Neural progenitor cell (in vitro differentiated cells): ENCODE results near the gene FKBP1A. TPM values are rescaled to one million over a fixed set of nuclear protein-coding genes. Genes with fewer than 3 reads are reported as not detected.

Source experiments
- DNase-seq: peaks from one replicate; pipeline ENCODE4 v3.0.0-alpha.2; 2016; ENCODE audit warnings: low spot score
- H2AFZ ChIP-seq: fragments of 200-600 bp; sonication (generic); replicated peaks from 2 replicates; pipeline ENCODE4 v1.6.1; 2016; ENCODE audit warnings: antibody characterized with exemption
- H3F3A ChIP-seq: fragments of 200-600 bp; sonication (generic); 2 replicates; pipeline ENCODE4 v1.6.1; 2016; ENCODE audit warnings: antibody characterized with exemption, low read depth
- H3K27ac ChIP-seq: fragments of 200-600 bp; sonication (generic); 2 replicates; pipeline ENCODE4 v1.5.1; 2016; ENCODE audit warnings: mild to moderate bottlenecking
- H3K27me3 ChIP-seq: fragments of 200-600 bp; sonication (generic); 2 replicates; pipeline ENCODE4 v1.6.1; 2016; ENCODE audit warnings: mild to moderate bottlenecking, moderate library complexity
- H3K36me3 ChIP-seq: fragments of 200-600 bp; sonication (generic); 2 replicates; pipeline ENCODE4 v1.5.1; 2016
- H3K4me1 ChIP-seq: fragments of 200-600 bp; sonication (generic); 2 replicates; pipeline ENCODE4 v1.6.1; 2016; ENCODE audit warnings: mixed run types
- H3K4me2 ChIP-seq: fragments of 200-600 bp; sonication (generic); 2 replicates; pipeline ENCODE4 v1.6.1; 2016
- H3K4me3 ChIP-seq: fragments of 200-600 bp; sonication (generic); 2 replicates; pipeline ENCODE4 v1.5.1; 2016
- H3K79me2 ChIP-seq: fragments of 200-600 bp; sonication (generic); 2 replicates; pipeline ENCODE4 v1.6.1; 2016; ENCODE audit warnings: low read depth
- H3K9ac ChIP-seq: fragments of 200-600 bp; sonication (generic); 2 replicates; pipeline ENCODE4 v1.6.1; 2016
- H3K9me3 ChIP-seq: fragments of 200-600 bp; sonication (generic); 2 replicates; pipeline ENCODE4 v1.5.1; 2016; ENCODE audit warnings: low read depth
- H4K20me1 ChIP-seq: fragments of 200-600 bp; sonication (generic); 2 replicates; pipeline ENCODE4 v1.6.1; 2016; ENCODE audit warnings: low read depth
- H3K27ac Mint-ChIP-seq: 3 replicates; pipeline ENCODE4 v1.8.0; 2021; ENCODE audit warnings: mixed read lengths
- H3K27me3 Mint-ChIP-seq: 2 replicates; pipeline ENCODE4 v1.8.0; 2022; ENCODE audit warnings: low read depth, mild to moderate bottlenecking, inconsistent platforms, moderate library complexity, mixed read lengths; ENCODE audit not compliant: insufficient read depth
- H3K36me3 Mint-ChIP-seq: 3 replicates; pipeline ENCODE4 v1.8.0; 2021; ENCODE audit warnings: mixed read lengths
- H3K4me1 Mint-ChIP-seq: 3 replicates; pipeline ENCODE4 v1.8.0; 2021; ENCODE audit warnings: mixed read lengths
- H3K4me3 Mint-ChIP-seq: 3 replicates; pipeline ENCODE4 v1.8.0; 2021; ENCODE audit warnings: mild to moderate bottlenecking, moderate library complexity, mixed read lengths
- H3K9me3 Mint-ChIP-seq: 3 replicates; pipeline ENCODE4 v1.8.0; 2020; ENCODE audit warnings: mixed read lengths
- EZH2 ChIP-seq: fragments of 200-600 bp; sonication (generic); IDR thresholded peaks from 2 replicates; pipeline ENCODE4 v1.6.1; 2017; ENCODE audit warnings: antibody characterized with exemption, mild to moderate bottlenecking, moderate library complexity
- EZH2phosphoT487 ChIP-seq: fragments of 200-600 bp; sonication (generic); IDR thresholded peaks from 2 replicates; pipeline ENCODE4 v1.6.1; 2017; ENCODE audit warnings: antibody characterized with exemption
- total RNA-seq: library from RNA; depleted of rRNA; stranded (reverse); fragments of >200 nt; gene quantifications from 2 replicates; pipeline ENCODE4 v1.2.3, GENCODE V29; 2015; ENCODE audit warnings: low replicate concordance
- TF ChIP-seq, protein P1 (sequence below): fragments of 200-600 bp; sonication (generic); IDR thresholded peaks from 2 replicates; pipeline ENCODE4 v1.5.1; 2017; ENCODE audit warnings: antibody characterized with exemption, mild to moderate bottlenecking

FKBP1A gene
- total RNA-seq, 1 donor from 2014 or later: 128 TPM

DNA sequence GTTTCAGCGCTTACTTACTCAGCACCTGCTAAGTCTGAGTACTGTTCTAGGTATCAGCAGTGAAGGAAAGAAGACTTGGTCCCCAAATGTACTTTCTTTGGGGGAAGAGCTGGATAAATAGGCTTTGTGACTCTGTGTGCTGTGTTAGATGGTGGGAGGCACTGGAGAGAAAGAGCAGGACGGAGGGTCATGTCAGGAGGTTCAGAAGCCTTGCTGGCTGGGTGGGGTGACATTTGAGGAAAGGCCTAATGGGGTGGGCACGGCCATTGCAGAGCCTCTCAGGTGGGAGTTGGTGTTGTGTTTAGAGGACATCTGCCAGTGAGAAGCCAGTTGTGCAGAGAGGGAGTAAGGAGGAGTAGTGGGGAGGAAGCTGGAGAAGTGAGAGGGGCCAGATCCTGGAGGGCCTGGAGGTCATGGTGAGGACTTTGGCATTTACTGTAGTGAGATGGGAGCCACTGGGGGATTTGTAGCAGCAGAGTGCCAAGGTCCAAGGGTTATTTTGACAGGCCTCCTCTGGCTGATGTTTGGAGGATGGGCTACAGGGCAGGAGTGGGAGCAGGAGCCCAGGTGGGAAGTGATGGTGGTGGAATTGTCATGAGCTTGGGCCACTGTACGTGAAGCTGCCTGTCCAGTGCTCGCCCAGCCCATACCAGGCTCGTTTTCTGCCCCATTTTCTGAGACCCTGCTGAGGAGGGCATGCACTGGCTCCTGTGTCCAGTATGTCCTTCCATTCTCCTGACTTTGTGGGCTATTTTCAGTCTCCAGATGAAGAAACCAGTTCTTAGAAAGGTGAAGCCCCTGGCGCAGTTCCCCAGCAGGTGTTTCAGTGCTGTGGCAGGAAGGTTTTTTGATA lies 64.8 kb downstream of the FKBP1A start:
- H3K4me1 ChIP-seq: peaks cover 4% of the 10 kb centered on the region

DNA sequence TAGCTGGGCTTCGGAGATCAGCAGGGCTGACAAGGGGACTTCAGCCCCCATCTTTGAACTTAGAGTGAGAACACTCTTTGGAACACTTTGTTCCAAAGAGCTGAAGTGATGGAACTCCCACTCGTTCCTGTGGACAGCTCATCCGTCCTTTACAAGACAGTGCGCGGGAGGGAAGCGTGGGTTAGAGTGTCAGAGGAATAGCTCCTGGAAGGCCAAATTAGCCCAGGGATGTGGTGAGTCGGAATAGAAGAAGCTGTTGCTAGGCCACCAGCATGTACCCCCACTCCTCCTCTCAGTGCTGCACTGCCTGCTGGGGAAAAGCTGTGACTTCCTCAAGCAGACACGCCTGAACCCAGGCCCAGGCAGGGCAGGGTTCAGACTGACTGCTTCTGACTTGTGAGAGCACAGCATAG lies 65.6 kb downstream of the FKBP1A start:
- Histone ChIP-seq H3K27me3 (no peaks in the 10 kb centered on the region), H3K4me1 (peaks cover 4% of the 10 kb centered on the region), H3K4me3 (no peak overlapping the region), H3K9me3 (no peaks in the 10 kb centered on the region), H3F3A (no peaks in the 10 kb centered on the region), H2AFZ (no peak overlapping the region), H3K36me3 (no peaks in the 10 kb centered on the region), H3K27ac (no peak overlapping the region), H3K4me2 (no peak overlapping the region), H3K9ac (no peak overlapping the region), H4K20me1 (peaks cover 49% of the 10 kb centered on the region), H3K79me2 (peaks cover 67% of the 10 kb centered on the region)
- Mint-ChIP-seq H3K27ac (peak overlapping the region; percentile 57), H3K36me3 (peaks cover 4% of the 10 kb centered on the region), H3K9me3 (no peaks in the 10 kb centered on the region), H3K4me3 (peak overlapping the region; percentile 71), H3K4me1 (peaks cover 16% of the 10 kb centered on the region), H3K27me3 (no peaks in the 10 kb centered on the region)
- DNase-seq: no peak
- TF ChIP-seq, protein P1, sequence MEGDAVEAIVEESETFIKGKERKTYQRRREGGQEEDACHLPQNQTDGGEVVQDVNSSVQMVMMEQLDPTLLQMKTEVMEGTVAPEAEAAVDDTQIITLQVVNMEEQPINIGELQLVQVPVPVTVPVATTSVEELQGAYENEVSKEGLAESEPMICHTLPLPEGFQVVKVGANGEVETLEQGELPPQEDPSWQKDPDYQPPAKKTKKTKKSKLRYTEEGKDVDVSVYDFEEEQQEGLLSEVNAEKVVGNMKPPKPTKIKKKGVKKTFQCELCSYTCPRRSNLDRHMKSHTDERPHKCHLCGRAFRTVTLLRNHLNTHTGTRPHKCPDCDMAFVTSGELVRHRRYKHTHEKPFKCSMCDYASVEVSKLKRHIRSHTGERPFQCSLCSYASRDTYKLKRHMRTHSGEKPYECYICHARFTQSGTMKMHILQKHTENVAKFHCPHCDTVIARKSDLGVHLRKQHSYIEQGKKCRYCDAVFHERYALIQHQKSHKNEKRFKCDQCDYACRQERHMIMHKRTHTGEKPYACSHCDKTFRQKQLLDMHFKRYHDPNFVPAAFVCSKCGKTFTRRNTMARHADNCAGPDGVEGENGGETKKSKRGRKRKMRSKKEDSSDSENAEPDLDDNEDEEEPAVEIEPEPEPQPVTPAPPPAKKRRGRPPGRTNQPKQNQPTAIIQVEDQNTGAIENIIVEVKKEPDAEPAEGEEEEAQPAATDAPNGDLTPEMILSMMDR: no peak
- no peak for TF ChIP-seq EZH2
- TF ChIP-seq EZH2phosphoT487: no peak

More for the DNA sequence above, 64.8 kb downstream of the FKBP1A start:
- no peak for DNase-seq
- no peaks in the 10 kb centered on the region for H3F3A ChIP-seq
- Mint-ChIP-seq H3K36me3 (peaks cover 8% of the 10 kb centered on the region), H3K4me3 (no peak overlapping the region), H3K27ac (no peak overlapping the region), H3K4me1 (peaks cover 16% of the 10 kb centered on the region), H3K27me3 (no peaks in the 10 kb centered on the region), H3K9me3 (no peaks in the 10 kb centered on the region)
- H3K4me2 ChIP-seq: no peak overlapping the region
- H3K27me3 ChIP-seq: no peaks in the 10 kb centered on the region
- no peak overlapping the region for H3K4me3 ChIP-seq
- H3K36me3 ChIP-seq: no peaks in the 10 kb centered on the region
- H4K20me1 ChIP-seq: peaks cover 54% of the 10 kb centered on the region
- no peak overlapping the region for H2AFZ ChIP-seq
- no peaks in the 10 kb centered on the region for H3K9me3 ChIP-seq
- H3K27ac ChIP-seq: no peak overlapping the region
- H3K79me2 ChIP-seq: peaks cover 73% of the 10 kb centered on the region
- peak overlapping the region; percentile 12 for H3K9ac ChIP-seq
- no peak for TF ChIP-seq EZH2
- TF ChIP-seq, protein P1: no peak
- TF ChIP-seq EZH2phosphoT487: no peak

DNA sequence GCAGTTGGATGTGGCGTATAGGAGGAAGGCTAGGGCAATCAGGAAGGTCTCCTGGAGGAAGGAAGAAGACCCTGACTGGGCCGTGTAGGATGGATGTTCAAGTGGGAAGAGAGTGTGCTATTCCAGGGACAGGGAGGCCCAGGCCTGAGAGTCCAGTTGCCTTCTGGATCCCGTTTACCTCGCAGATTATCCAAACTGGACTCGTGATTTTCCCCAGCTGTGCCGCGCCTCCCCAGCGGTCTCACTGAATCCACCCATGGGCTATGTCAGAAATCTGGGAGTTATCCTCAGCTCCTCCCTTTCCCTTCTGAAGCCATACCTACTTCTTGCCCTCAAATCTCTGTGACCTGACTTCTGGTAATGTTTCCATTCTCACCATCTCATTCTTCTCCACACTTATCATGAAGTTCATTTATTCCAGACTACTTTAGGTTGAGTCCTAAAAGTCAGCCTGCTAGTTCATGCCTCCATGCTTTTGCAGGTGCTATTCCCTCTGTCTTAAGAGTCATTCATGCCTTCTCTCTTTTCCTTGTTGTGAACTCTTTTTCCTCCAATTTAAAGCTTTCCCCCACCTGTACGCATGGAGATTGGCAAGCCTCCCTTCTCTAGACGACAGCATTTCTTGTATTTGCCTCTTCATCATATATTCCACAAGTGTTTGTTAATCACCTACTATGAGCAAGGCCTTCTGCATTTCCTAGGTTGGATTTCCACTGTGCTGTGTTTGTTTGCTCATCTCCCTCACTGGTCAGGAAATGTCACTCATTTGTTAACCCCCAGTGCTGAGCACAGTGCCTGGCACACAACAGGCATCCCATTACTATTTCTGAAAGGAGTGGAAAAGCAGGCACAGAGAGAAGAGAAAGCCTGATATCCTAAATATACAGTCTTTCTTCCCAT lies 66.6 kb downstream of the FKBP1A start:
- peaks cover 59% of the 10 kb centered on the region for H3K79me2 ChIP-seq
- H3F3A ChIP-seq: no peaks in the 10 kb centered on the region
- H3K9me3 Mint-ChIP-seq: no peaks in the 10 kb centered on the region
- H3K36me3 Mint-ChIP-seq: peaks cover 3% of the 10 kb centered on the region
- no peaks in the 10 kb centered on the region for H3K9me3 ChIP-seq
- H3K27ac ChIP-seq: no peak overlapping the region
- H3K4me1 ChIP-seq: peaks cover 4% of the 10 kb centered on the region
- no peak for TF ChIP-seq EZH2phosphoT487
- no peak for TF ChIP-seq EZH2
- TF ChIP-seq, protein P1: no peak
- H3K27me3 ChIP-seq: no peaks in the 10 kb centered on the region
- H3K4me2 ChIP-seq: peak overlapping the region; percentile 89
- H4K20me1 ChIP-seq: peaks cover 39% of the 10 kb centered on the region
- no peak overlapping the region for H2AFZ ChIP-seq
- H3K4me3 ChIP-seq: peak overlapping the region; percentile 87
- no peak overlapping the region for H3K27ac Mint-ChIP-seq
- DNase-seq: no peak
- peak overlapping the region; percentile 98 for H3K9ac ChIP-seq
- no peaks in the 10 kb centered on the region for H3K36me3 ChIP-seq
- H3K27me3 Mint-ChIP-seq: peaks cover 2% of the 10 kb centered on the region
- H3K4me1 Mint-ChIP-seq: peaks cover 16% of the 10 kb centered on the region
- H3K4me3 Mint-ChIP-seq: no peak overlapping the region
